H7 (cell line): ENCODE results near the gene MID1. TPM values are rescaled to one million over a fixed set of nuclear protein-coding genes. Genes with fewer than 3 reads are reported as not detected.

Source experiments
- DNase-seq: peaks from one replicate; pipeline ENCODE4 v3.0.0; 2012
- H3K27me3 ChIP-seq: 2 replicates; pipeline ENCODE4 v1.6.0; 2011; ENCODE audit warnings: mild to moderate bottlenecking, low read length; ENCODE audit not compliant: control insufficient read depth, insufficient read depth
- H3K36me3 ChIP-seq: replicated peaks from 2 replicates; pipeline ENCODE4 v1.5.1; 2011; ENCODE audit warnings: low read length; ENCODE audit not compliant: control insufficient read depth, insufficient read depth
- H3K4me3 ChIP-seq: 2 replicates; pipeline ENCODE4 v1.5.1; 2011; ENCODE audit warnings: low read depth, mild to moderate bottlenecking, control low read depth, low read length, moderate library complexity; ENCODE audit not compliant: insufficient read depth
- total RNA-seq: library from RNA; depleted of rRNA; stranded (reverse); fragments of >200 nt; shearing (Covaris generic); gene quantifications from 2 replicates; pipeline ENCODE4 v1.2.3, GENCODE V29; 2014

Gene MID1
- total RNA-seq, 1 experiment from 2014 or later, result 55.1 TPM

DNA sequence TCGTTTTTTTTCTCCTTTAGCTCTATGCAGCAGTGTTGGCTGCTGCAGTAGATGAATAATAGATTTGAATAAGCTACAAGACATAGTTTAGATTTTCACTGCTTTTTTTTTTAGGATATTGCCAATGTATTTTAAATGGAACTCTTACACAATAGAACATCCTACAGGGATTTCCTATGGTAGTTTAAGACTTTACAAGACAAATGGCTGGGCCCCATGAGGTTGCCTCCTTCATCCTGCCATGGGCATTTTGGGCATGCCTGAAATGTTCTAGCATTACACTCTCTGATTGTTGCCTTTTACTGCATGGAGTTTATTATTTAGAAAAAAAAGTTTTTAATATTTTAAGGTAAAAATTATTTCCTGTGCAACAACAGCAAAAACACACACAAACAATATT is 74.5 kb downstream of the MID1 start:
- no peak overlapping the region for H3K4me3 ChIP-seq
- no peak for DNase-seq

DNA sequence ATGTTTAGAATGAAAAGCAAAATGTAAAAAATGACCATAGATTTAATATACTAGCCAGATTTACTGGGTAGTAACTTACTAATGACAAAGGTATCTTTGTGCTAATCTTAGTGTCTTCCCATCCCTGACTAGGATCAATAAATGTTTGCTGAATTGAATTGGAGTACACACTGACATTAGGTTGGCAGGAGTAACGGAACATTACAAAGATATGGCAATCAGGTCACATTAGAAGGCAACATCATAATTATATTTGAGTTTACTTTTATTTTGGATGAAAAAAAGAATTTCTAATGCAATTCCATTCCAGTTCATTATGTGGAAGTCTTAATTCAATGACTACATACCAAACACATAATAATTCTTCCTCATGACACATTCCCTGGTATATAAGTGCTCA is 77.8 kb downstream of the MID1 start:
- H3K27me3 ChIP-seq, result no peaks in the 10 kb centered on the region
- DNase-seq, result no peak
- no peak overlapping the region for H3K4me3 ChIP-seq
- H3K36me3 ChIP-seq, result no peaks in the 10 kb centered on the region

More for the DNA sequence above, 74.5 kb downstream of the MID1 start:
- no peaks in the 10 kb centered on the region for H3K36me3 ChIP-seq
- no peaks in the 10 kb centered on the region for H3K27me3 ChIP-seq

DNA sequence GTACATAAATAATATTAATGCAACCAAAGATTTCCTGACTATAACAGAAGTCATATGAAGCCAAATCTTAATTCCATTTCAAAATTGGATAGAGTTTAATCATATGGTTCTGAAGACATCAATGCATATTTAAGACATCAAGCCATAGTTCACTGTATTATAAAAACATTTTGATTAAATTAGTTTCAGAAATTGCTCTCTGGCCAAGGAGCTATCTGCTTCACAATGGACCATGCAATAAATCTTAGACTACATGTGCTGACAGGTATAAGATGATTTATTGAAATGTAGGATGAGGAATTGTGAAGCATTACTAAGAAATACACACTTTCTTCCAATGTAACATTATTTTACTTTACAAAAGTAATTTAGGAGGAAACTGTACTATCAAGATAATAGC is 81.6 kb downstream of the MID1 start:
- H3K36me3 ChIP-seq, result no peaks in the 10 kb centered on the region
- no peak overlapping the region for H3K4me3 ChIP-seq
- DNase-seq, result no peak
- no peaks in the 10 kb centered on the region for H3K27me3 ChIP-seq

DNA sequence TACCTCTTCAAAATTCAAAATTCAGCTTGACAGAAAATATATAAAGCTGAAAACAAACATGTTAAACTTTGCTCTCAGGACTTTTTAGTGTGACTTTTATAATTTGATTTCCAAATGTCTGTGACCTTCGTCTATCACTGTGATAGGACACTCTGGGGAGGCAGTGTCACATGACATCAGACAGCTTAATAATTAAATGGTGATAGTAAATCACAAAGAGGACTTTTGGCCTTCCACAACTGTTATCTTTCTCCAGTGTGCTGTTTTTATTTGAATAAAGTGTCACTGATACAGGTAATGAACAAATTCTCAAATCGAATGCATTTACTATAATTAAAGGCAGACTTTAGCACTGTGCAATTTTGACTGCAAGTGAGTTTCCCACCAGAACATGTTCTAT is 83.1 kb downstream of the MID1 start:
- Histone ChIP-seq H3K4me3 (no peak overlapping the region), H3K27me3 (no peaks in the 10 kb centered on the region), H3K36me3 (no peaks in the 10 kb centered on the region)
- DNase-seq, result no peak

DNA sequence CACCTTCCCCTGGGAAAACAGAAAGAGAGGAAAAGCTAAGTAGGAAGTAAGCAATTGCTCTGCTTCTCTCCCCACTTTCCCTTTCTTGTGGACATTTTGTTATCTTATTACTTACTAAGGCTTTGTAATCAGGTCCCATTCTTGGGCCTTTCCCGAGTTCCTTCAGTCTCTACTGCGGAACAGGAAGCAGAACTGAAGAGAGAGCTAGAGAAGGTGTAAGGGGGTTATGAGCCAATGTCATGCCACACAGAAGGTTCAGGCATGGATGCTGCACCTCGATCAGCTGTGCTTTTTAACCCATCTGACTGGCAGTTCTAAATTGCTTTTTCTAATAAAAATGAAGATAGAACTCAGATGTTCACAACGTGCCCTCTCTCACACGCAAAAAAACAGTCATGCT is 83.6 kb downstream of the MID1 start:
- Histone ChIP-seq H3K27me3 (no peaks in the 10 kb centered on the region), H3K4me3 (no peak overlapping the region), H3K36me3 (no peaks in the 10 kb centered on the region)
- DNase-seq, result no peak

DNA sequence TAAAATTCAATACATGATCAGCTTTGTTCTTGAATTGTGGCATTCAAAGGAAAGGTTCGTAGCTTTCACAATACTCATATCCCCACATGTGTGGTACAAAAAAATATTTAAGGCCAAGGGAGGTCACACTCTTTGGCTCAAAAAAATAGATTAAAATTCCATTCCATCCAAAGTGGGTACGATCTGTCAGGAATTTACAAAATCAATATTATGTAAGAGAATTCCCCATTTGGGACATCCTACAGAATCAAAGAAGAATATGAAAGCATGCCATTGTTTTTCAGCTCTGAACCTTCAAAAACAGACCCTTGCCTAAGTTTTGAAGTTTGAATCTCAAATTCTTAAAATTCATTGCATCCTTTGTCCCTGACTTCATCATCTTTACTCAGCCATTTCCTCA is 85.8 kb downstream of the MID1 start:
- DNase-seq, result no peak

DNA sequence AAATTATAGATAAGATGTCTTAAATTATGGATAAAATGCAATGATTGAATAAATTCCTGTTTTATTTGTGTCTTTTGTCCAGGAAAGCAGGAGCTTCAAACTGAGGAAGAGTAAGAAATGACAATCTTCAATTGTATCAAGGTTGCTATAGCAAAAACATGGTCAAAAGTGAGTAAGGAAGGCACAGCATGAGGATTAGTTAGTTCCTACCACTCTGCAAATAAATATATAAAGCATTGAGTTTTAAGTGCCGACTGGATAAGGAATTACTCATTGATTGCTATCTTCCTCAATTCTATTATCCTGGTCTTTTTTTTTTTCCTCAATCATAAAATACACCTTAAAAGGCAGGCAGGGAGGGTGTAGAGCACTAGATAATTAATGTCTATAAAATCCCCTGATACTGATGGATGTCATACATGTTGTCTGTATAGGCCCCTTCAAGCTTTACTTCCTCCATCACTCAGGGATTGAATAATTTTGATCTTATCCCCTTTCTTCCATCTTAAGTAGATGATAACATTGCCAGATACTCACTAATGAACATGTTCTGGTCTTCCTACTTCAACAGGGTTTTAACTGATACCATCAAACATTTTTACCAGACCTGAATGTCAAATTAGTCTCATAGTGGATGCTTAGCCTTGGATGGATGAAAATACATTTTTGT is 86.6 kb downstream of the MID1 start:
- Histone ChIP-seq H3K27me3 (no peaks in the 10 kb centered on the region), H3K36me3 (no peaks in the 10 kb centered on the region)
- DNase-seq, result no peak

More for the DNA sequence above, 85.8 kb downstream of the MID1 start:
- Histone ChIP-seq H3K4me3 (no peak overlapping the region), H3K27me3 (no peaks in the 10 kb centered on the region), H3K36me3 (no peaks in the 10 kb centered on the region)

DNA sequence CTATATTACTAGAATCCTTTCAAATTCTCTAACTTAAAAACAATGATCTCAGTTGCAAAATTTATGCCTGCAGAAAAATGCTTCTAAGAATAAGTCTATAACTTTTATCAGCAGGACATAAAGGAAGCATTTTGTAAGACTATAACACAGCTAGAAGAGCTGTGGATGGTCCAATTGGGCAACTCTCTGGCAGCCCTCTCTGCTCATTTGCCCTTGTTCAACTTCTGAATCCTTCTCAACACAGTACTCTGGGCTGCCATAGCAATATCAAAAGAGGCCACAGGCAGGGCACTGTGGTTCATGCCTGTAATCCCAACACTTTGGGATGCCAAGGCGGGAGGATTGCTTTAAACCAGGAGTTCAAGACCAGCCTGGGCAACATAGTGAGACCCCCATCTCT is 88.5 kb downstream of the MID1 start:
- H3K27me3 ChIP-seq, result no peaks in the 10 kb centered on the region
- no peak overlapping the region for H3K4me3 ChIP-seq
- DNase-seq, result no peak
- H3K36me3 ChIP-seq, result no peaks in the 10 kb centered on the region

More for the DNA sequence above, 86.6 kb downstream of the MID1 start:
- H3K4me3 ChIP-seq, result no peak overlapping the region

DNA sequence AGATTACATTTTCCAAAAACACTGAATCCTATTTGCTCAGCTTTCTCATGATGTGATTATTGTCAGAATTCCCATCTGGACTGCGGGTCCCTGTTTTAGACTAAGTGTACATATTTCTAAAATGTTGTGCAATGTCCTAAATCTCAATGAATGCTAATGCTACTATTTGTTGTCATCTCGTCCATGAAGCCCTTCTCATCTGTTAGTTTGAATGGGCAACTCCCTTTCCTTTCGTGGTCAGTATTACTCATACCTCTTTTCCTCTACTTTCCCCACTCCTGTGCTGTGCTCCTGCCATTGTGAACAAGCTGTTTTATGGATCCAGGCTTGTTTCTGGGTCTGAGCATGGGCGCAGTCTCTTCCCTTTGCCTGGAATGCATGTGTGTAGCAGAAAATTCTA is 91.0 kb downstream of the MID1 start:
- no peaks in the 10 kb centered on the region for H3K36me3 ChIP-seq
- H3K4me3 ChIP-seq, result no peak overlapping the region
- no peak for DNase-seq
- no peaks in the 10 kb centered on the region for H3K27me3 ChIP-seq

DNA sequence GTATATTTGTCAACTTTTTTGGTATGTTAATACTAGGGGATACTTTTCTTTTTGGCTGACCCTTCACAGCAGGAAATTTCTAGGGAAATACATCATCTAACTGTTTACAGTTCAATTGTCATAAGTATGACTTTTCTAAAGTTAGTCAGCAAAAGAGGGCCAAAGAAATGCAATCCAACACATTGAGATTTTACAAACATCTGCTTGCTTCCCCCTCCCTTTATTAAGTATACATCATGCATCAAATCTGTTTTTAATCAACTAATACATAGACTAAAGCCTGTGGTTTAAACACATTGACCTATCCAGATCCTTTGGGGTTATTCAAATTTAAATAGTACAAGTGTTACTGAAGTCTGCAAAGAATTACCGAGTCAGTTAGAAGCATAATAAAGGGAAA is 93.9 kb downstream of the MID1 start:
- Histone ChIP-seq H3K27me3 (no peaks in the 10 kb centered on the region), H3K36me3 (no peaks in the 10 kb centered on the region), H3K4me3 (no peak overlapping the region)
- no peak for DNase-seq

DNA sequence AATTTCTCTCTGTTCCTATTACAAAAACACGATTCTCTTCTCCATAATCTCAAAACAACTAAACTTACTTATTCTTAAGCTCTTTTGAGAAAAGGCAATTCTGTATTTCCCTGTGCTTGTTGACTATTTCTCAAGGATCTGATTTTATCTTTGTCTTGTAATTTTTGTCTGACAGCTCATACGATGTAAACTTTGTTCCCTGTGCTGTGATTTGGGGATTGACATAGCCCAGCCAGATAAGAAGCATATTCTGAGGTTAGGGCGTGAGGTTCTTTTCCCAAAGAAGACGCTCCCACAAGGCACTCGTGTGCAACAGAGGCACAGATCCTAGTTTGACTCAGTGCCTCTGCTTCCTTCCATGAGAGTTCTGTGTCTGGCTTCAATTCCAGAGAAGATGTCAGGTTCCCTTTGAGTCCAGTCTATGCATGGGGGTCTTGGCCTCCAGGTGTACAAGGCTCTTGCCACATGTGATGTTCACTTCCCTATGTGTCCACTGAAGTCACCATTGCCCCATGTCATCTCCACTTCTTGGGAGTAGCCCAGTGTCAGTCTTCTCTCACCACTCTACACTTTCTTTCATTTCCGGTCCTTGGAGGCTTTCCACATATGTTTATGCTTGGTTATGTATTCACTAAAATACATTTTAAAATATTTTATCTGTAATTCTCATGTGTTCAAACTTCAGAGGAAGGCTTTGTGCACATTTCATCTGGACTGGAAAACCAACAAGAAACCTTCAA is 94.8 kb downstream of the MID1 start:
- H3K4me3 ChIP-seq, result no peak overlapping the region
- no peaks in the 10 kb centered on the region for H3K36me3 ChIP-seq
- DNase-seq, result no peak
- H3K27me3 ChIP-seq, result no peaks in the 10 kb centered on the region

DNA sequence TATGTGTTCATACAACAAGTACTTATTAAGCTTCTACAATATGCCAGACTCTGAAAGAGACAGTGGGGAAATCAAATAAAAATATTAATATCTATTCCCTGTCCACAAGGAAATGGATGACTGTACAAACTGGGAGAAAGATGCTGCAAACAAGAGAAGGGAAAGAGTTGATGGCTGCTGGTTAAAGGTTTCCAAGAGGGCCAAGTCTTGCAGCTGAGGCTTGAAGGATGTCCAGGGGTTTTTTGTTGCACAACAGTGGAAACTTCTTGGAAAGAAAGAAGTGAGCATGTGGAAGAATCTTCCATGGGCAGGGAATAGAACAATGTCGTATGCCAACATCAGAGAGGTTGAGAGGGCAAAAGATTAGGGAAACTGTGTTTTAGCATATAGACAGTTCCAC is 95.8 kb downstream of the MID1 start:
- Histone ChIP-seq H3K4me3 (no peak overlapping the region), H3K36me3 (no peaks in the 10 kb centered on the region), H3K27me3 (no peaks in the 10 kb centered on the region)
- DNase-seq, result no peak

DNA sequence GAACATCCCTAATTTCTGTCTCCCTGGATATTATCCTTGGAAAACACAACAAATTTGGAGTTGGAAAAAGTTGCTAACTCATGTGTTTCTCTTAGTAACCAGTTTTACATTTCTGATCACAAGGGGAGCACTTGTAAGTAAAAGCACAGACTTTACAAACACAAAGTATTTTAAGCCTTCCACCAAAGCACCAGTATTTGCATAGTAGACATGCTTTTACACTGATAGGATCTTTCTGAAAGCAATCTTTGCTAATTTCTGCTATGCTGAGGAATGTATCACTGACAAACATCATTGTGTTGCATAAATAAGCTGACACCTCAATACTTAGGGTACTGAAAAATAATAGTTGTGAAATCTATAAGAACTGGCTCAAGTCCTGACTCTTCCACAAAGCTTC is 100.6 kb downstream of the MID1 start:
- H3K4me3 ChIP-seq, result no peak overlapping the region
- no peaks in the 10 kb centered on the region for H3K36me3 ChIP-seq
- H3K27me3 ChIP-seq, result no peaks in the 10 kb centered on the region
- DNase-seq, result no peak

DNA sequence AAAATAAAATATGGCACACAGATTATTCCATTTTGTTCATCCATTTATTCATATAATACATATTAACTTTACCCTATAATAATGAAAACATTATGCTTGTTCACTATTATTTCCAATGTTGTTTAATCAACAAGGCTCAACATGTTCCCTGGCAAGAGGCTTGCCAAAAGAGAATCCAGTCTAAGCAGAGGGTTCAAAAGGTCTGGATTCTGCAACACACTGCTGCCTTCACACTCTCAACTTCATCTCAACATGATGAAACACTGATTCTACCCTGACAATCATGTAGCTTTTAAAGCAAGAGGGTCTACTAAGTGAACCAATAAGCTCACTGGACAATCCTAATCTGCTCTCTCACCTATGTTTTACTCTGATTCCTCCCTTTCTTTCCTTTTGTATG is 101.1 kb downstream of the MID1 start:
- DNase-seq, result no peak

DNA sequence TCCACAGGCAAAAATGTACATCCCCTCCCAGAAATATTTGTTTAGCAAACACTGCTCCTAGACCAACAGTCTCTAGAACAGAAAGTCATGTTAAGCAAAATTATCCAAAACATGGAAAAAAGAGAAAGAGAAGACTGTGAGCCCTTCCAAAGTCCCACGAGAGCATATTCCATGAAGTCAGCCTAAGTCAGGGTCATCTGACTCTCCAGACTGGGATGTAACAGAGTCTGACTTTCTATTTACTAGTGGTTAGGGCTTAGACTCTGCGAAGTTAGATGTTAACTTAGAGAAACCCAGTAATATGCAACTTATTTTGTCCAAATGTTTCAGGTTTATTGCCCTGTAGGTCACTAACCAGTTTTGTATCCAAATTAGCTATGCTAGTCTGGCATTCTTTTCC is 102.3 kb downstream of the MID1 start:
- DNase-seq, result no peak
- no peak overlapping the region for H3K4me3 ChIP-seq
- H3K27me3 ChIP-seq, result no peaks in the 10 kb centered on the region
- H3K36me3 ChIP-seq, result no peaks in the 10 kb centered on the region

More for the DNA sequence above, 101.1 kb downstream of the MID1 start:
- no peaks in the 10 kb centered on the region for H3K36me3 ChIP-seq
- H3K27me3 ChIP-seq, result no peaks in the 10 kb centered on the region
- no peak overlapping the region for H3K4me3 ChIP-seq
